Suprapubic skin (tissue), 3 donors: Measurements from ENCODE around the gene PIWIL1.

Experiments used
- EP300 ChIP-seq: sonication (generic); formaldehyde crosslinking; IDR thresholded peaks from one replicate; pipeline ENCODE4 v1.6.1; 2017; ENCODE audit warnings: antibody characterized with exemption
- TF ChIP-seq, protein P1 (sequence below), 2 donors: fragments of 200-600 bp in 1 of 2; fragments of 450-650 bp in 1 of 2; sonication (generic) in 1 of 2; IDR thresholded peaks; one replicate each; pipeline ENCODE4 v1.5.1; 2016 to 2019; ENCODE audit warnings: antibody characterized with exemption in 2 of 2, mild to moderate bottlenecking in 1 of 2, moderate library complexity in 1 of 2

DNA sequence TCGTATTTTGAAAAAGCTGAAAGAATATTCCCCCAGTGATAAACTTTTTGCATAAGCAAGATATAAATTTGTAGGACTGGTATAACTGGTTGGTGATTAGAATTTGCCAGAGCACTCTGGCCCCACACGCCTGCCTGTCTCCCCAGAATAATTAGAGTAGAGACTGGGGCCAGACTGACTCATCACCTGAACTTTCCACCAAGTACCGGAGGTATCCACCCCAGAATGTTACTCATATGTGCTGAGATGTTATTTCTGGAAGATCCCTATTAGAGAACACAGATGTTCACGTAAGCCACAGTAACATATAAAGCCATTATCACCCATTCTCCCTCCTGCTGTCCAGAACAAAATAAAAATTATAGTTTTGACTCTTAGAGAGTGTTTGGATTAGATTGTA is 49.5 kb upstream of the PIWIL1 start:
- TF ChIP-seq, protein P1, sequence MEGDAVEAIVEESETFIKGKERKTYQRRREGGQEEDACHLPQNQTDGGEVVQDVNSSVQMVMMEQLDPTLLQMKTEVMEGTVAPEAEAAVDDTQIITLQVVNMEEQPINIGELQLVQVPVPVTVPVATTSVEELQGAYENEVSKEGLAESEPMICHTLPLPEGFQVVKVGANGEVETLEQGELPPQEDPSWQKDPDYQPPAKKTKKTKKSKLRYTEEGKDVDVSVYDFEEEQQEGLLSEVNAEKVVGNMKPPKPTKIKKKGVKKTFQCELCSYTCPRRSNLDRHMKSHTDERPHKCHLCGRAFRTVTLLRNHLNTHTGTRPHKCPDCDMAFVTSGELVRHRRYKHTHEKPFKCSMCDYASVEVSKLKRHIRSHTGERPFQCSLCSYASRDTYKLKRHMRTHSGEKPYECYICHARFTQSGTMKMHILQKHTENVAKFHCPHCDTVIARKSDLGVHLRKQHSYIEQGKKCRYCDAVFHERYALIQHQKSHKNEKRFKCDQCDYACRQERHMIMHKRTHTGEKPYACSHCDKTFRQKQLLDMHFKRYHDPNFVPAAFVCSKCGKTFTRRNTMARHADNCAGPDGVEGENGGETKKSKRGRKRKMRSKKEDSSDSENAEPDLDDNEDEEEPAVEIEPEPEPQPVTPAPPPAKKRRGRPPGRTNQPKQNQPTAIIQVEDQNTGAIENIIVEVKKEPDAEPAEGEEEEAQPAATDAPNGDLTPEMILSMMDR (IDR thresholded peaks at IDR 0.05), result no peak
- no peak for TF ChIP-seq EP300
